GM18873 (cell line): ENCODE results near the gene STAG1.
"Not testable (repeated sequence)": the region's sequence is repeated elsewhere in the genome, so short reads cannot be mapped to it uniquely, and the experiment has no call there.

Experiments
- ATAC-seq: cut with Tn5 transposase; IDR thresholded peaks from one replicate; pipeline ENCODE4 v1.9.1; 2021; ENCODE audit warnings: mild to moderate bottlenecking, moderate library complexity, moderate number of reproducible peaks; ENCODE audit not compliant: unreplicated experiment, low FRiP score

The STAG1 gene

GRCh38 chr3:136657526-136657925 is 94.7 kb downstream of the STAG1 start:
- ATAC-seq, result no peak

DNA sequence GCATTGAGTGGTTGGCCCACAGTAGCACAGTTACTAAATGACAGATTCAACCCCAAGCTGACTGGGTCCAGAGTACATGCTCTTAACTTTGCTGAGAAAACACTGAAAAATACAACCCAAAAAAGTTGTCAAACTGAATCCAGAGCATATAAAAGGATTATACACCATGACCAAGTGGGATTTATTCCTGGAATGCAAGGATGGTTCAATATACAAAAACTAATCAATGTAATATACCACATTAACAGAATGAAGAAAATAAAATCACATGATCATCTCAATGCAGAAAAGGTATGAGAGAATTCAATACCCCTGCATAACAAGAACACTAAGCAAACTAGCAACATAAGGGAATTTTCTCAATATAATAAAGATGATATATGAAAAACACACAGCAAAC is 98.5 kb downstream of the STAG1 start:
- no peak for ATAC-seq

- ATAC-seq, result no peak
Measured at GRCh38 chr3:136651581-136651980, 100.6 kb downstream of the STAG1 start.

DNA sequence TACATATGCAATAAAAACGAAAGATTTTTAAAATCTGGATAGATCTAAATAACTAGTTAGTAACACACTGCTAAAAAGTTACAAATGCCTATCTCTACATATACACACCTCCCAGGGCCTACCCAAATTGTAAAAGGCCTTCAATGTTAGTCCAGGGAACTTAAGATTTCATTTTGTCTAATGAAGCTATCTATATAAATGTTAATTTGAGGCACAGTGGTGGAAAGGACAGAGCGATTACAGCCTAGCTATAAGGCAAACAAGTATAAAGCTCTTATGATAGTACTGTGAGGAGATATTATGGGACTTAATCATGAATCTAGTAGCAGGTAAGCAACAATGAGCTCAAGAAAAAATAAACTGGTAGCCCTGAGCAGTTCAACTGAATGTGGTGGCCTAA is 101.7 kb downstream of the STAG1 start:
- ATAC-seq, result no peak

GRCh38 chr3:136645915-136646314 is 106.3 kb downstream of the STAG1 start:
- ATAC-seq, result no peak

DNA sequence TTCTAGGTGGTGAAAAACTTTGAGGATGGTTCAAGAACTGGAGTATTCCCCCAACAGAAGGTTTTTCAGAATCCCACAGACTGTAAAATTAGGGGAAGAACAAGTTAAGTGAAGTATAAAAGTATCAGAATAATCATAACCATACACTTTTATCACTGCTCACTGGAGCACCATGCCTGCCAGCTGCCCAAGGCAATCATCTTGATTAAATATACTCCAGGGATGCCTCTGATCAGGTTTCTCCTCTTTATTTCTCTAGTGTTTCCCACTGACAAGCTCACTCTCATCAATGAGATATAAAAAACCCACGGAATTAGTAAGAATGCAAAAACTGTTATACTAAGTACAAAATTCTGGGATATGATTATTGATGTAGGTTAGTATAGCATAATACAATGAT is 108.0 kb downstream of the STAG1 start:
- ATAC-seq, result no peak

DNA sequence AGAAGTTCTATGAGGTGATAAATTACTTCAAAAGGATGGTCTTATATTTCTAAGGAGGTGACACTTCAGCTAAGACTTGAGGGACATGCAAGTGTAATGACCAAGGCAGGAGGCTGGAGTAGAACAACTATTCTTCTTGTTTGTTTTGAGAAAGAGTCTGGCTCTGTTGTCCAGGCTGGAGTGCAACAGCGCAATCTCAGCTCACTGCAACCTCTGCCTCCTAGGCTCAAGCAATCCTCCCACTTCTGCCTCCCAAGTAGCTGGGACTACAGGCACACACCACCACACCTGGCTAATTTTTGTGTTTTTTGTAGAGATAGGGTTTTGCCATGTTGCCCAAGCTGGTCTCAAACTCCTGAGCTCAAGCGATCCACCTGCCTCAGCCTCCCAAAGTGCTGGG is 108.8 kb downstream of the STAG1 start:
- not testable (repeated sequence) for ATAC-seq

GRCh38 chr3:136642711-136643110 is 109.5 kb downstream of the STAG1 start:
- no peak for ATAC-seq

DNA sequence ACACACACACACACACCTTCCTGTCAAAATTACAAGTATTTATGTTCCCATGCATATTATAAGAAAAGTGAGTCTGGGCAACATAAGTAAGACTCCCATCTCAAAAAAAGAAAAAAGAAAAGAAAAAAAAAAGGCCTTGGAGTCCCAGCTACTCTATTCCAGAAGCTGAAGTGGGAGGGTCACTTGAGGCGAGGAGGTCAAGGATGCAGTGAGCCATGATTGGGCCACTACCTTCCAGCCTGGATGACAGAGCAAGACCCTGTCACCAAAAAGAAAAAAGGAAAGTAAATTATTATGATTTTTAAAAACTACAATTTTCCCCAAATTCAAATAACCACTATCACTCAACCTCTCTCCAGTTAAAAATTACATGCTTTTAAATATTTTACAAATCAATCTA is 113.1 kb downstream of the STAG1 start:
- ATAC-seq, result no peak

GRCh38 chr3:136637176-136637575 is 115.0 kb downstream of the STAG1 start:
- ATAC-seq, result no peak

DNA sequence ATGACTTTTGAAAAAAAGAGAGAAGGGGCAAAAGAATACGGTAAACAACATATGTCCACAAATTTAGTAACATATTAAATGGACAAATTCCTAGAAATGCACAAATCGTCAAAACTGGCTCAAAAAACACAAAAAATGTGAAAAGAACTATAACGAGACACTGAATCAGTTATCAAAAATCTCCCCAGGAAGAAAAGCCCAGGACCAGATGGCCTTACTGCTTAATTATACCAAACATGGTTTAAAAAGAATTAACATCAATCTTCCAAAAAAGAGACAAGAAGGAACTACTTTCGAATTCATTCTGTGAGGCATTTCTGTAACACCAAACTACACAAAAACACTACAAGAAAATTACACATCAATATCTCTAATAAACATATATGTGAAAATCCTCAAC is 117.4 kb downstream of the STAG1 start:
- no peak for ATAC-seq

DNA sequence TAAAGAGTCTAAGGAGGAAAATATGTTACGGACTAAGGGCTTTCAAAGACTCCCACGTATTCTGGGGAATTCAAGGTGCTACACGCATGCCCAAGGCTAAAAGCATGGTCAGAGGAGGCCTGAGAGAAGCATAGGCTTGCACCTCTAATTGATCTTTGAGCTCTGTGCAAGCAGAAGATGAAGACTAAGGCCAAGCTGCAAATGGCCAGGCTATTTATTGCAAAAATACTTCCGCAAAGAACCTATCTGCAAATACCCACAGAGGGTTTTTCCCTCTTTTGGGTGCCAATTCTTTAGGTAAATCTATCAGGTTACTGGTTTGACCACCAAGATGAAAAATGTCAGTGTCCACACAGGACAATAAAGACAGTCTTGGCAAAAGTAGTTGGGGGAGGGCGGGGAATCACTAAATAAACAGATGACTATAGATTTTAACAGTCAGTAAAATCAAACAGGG is 119.5 kb downstream of the STAG1 start:
- no peak for ATAC-seq

GRCh38 chr3:136631424-136631823 is 120.8 kb downstream of the STAG1 start:
- ATAC-seq, result no peak

DNA sequence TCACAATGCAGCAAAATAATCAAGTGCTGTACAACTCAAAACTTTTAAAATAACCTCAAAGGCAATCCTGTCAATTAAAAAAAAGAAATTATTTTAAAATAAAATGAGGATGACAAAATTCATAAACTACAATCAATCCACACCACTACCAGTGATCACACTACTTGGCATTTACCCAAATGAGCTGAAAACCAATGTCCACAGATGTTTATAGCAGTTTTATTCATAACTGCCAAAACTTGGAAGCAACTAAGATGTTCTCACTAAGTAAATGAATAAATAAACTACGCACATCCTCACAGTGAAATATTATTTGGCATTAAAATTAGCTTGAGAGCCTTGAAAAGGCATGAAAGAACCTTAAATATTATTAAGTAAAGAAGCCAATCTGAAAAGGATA is 121.3 kb downstream of the STAG1 start:
- no peak for ATAC-seq

GRCh38 chr3:136626493-136626892 is 125.7 kb downstream of the STAG1 start:
- no peak for ATAC-seq

DNA sequence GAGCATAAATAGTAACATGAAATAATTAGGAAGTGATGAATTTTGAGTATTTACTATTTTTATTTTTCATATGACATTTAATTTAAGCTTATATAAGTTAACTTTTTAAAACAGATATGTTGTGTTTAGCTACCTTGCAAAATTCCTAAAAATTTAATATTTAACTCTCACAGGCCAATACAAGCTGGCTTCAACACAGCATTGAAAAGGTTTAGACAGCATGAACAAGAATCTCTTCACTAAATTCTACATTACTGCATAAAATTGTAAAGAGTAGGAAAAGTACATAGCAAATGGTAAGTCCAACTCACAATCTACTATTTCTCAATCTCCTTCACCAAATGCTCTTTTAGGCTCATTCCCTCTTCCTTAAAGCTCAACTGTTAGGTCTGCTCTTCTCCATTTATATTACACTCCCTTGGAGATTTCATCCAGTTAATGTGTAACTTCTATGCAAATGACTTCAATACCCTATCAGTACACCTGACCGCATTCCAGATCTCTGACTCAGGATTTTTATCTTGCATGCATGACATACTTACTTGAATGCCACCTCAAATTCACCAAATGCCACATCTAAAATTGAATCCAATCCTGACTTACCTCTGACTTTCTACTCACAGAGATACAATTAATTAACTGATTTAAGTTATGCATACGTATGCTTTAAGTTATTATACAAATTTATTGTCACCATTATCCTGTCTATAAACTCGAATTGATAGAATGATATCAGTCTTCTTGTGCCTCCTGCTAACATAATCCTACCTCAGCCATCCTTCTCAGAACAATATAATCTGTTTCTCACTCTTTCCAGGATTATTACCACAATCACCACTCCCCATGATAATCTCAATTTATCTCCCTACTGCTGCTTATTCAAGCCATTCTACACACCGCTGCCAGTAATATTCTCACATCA is 127.0 kb downstream of the STAG1 start:
- ATAC-seq, result no peak

DNA sequence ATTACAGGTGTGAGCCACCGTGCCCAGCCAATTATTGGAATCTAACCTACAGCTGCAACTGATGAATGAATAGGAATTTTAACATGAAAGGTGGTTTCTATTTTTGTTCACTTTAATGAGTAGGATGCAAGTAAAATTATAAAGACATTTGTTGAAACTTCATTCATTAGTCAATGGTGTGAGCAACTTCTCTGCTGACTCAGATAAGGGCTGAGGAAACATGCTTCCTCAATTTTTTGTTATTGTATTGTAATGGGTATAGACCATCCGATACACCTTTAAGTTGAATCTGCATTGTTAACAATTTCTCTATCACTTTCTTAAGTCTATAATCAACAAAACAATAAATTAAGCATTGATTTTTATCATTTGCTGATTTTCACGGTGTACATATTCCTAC is 127.8 kb downstream of the STAG1 start:
- no peak for ATAC-seq

GRCh38 chr3:136621628-136622027 is 130.6 kb downstream of the STAG1 start:
- ATAC-seq, result no peak

GRCh38 chr3:136620436-136620835 is 131.7 kb downstream of the STAG1 start:
- no peak for ATAC-seq

- not testable (repeated sequence) for ATAC-seq
Measured at GRCh38 chr3:136617969-136618525, 134.1 kb downstream of the STAG1 start.

DNA sequence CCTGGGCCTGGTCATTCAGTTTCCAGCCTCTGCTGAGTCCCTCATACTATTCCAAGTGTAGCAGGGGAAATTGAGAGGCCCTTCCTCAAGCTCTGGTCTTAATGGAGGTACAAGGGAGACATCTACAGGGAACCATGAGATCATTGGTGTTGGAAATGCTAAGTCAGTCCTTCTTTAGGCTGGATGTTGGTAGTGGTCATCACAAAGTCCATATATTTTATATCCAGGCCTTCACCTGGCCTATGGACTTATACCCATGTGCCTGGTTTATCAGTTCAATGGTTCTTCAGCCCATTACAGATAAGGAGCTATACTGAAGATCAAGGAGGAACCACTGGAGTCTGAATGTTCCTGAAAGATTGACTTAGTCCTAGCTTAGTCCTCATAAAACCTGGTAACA is 135.0 kb downstream of the STAG1 start:
- ATAC-seq, result no peak

GRCh38 chr3:136612512-136612911 is 139.7 kb downstream of the STAG1 start:
- ATAC-seq, result no peak
